H9 (cell line): Measurements from ENCODE around the gene DESI2. TPM values are rescaled to one million over a fixed set of nuclear protein-coding genes. Genes with fewer than 3 reads are reported as not detected.

Experiments
- DNase-seq: peaks from one replicate; pipeline ENCODE4 v3.0.0-alpha.2; 2017
- H2AFZ ChIP-seq: one replicate; pipeline ENCODE4 v1.6.1; 2013; ENCODE audit warnings: mild to moderate bottlenecking, low read length, control low read depth, moderate library complexity
- H2AK5ac ChIP-seq: 2 replicates; pipeline ENCODE4 v1.6.1; 2013; ENCODE audit warnings: low read length, control low read depth, mixed read lengths; ENCODE audit not compliant: insufficient read length
- H2BK120ac ChIP-seq: one replicate; pipeline ENCODE4 v1.6.1; 2013; ENCODE audit warnings: low read depth, mild to moderate bottlenecking, low read length, control low read depth, inconsistent platforms; ENCODE audit not compliant: poor library complexity, severe bottlenecking
- H2BK12ac ChIP-seq: 2 replicates; pipeline ENCODE4 v1.6.1; 2013; ENCODE audit warnings: low read length, control low read depth, mixed read lengths, low read depth; ENCODE audit not compliant: insufficient read length
- H2BK15ac ChIP-seq: 2 replicates; pipeline ENCODE4 v1.6.1; 2013; ENCODE audit warnings: low read depth, low read length, control low read depth
- H2BK20ac ChIP-seq: one replicate; pipeline ENCODE4 v1.6.1; 2013; ENCODE audit warnings: low read depth, mild to moderate bottlenecking, low read length, control low read depth, inconsistent platforms; ENCODE audit not compliant: poor library complexity, severe bottlenecking
- H2BK5ac ChIP-seq: 2 replicates; pipeline ENCODE4 v1.6.1; 2013; ENCODE audit warnings: low read length, control low read depth, mixed read lengths; ENCODE audit not compliant: insufficient read length
- H3K14ac ChIP-seq: 2 replicates; pipeline ENCODE4 v1.6.1; 2013; ENCODE audit warnings: low read length, control low read depth; ENCODE audit not compliant: insufficient read depth
- H3K18ac ChIP-seq: 2 replicates; pipeline ENCODE4 v1.6.1; 2013; ENCODE audit warnings: low read depth, mild to moderate bottlenecking, mixed read lengths, low read length, control low read depth; ENCODE audit not compliant: insufficient read length
- H3K23ac ChIP-seq: 2 replicates; pipeline ENCODE4 v1.6.1; 2013; ENCODE audit warnings: low read length, control low read depth, mixed read lengths, low read depth; ENCODE audit not compliant: insufficient read length
- H3K23me2 ChIP-seq: 2 replicates; pipeline ENCODE4 v1.6.1; 2013; ENCODE audit warnings: low read depth, mild to moderate bottlenecking, mixed read lengths, low read length, control low read depth; ENCODE audit not compliant: insufficient read length, poor library complexity, severe bottlenecking
- H3K27ac ChIP-seq: 2 replicates; pipeline ENCODE4 v1.5.1; 2013; ENCODE audit warnings: low read length, control low read depth, mixed read lengths, low read depth; ENCODE audit not compliant: insufficient read length
- H3K27me3 ChIP-seq: 2 replicates; pipeline ENCODE4 v1.6.1; 2013; ENCODE audit warnings: low read length, control low read depth, inconsistent platforms; ENCODE audit not compliant: insufficient read depth
- H3K4ac ChIP-seq: 2 replicates; pipeline ENCODE4 v1.6.1; 2013; ENCODE audit warnings: low read depth, mild to moderate bottlenecking, control low read depth, inconsistent platforms, low read length, moderate library complexity
- H3K4me1 ChIP-seq: 2 replicates; pipeline ENCODE4 v1.6.1; 2013; ENCODE audit warnings: low read length, control low read depth, inconsistent platforms; ENCODE audit not compliant: insufficient read depth
- H3K4me2 ChIP-seq: 2 replicates; pipeline ENCODE4 v1.6.1; 2013; ENCODE audit warnings: low read length, control low read depth, mixed read lengths; ENCODE audit not compliant: insufficient read length, insufficient read depth
- H3K56ac ChIP-seq: 2 replicates; pipeline ENCODE4 v1.6.1; 2013; ENCODE audit warnings: low read depth, mild to moderate bottlenecking, mixed read lengths, low read length, control low read depth; ENCODE audit not compliant: insufficient read length
- H3K79me1 ChIP-seq: 2 replicates; pipeline ENCODE4 v1.6.1; 2013; ENCODE audit warnings: low read depth, mild to moderate bottlenecking, moderate library complexity, low read length, control low read depth, inconsistent platforms; ENCODE audit not compliant: insufficient read depth, poor library complexity, severe bottlenecking
- H3K79me2 ChIP-seq: 2 replicates; pipeline ENCODE4 v1.6.1; 2013; ENCODE audit warnings: low read length, control low read depth, inconsistent platforms; ENCODE audit not compliant: insufficient read depth
- H3K9ac ChIP-seq: 2 replicates; pipeline ENCODE4 v1.6.1; 2013; ENCODE audit warnings: low read length, control low read depth, mixed read lengths; ENCODE audit not compliant: insufficient read length; ENCODE audit errors: extremely low read depth
- H3K9me3 ChIP-seq: one replicate; pipeline ENCODE4 v1.6.1; 2013; ENCODE audit warnings: low read depth, low read length, inconsistent platforms; ENCODE audit not compliant: control insufficient read depth
- H3T11ph ChIP-seq: one replicate; pipeline ENCODE4 v1.6.1; 2013; ENCODE audit warnings: mild to moderate bottlenecking, low read length, control low read depth, inconsistent platforms
- H4K20me1 ChIP-seq: one replicate; pipeline ENCODE4 v1.6.1; 2013; ENCODE audit not compliant: control insufficient read depth, insufficient read length, insufficient read depth
- H4K5ac ChIP-seq: 2 replicates; pipeline ENCODE4 v1.6.1; 2013; ENCODE audit warnings: low read depth, mild to moderate bottlenecking, mixed read lengths, low read length, control low read depth; ENCODE audit not compliant: insufficient read length
- H4K8ac ChIP-seq: replicated peaks from 2 replicates; pipeline ENCODE4 v1.6.1; 2013; ENCODE audit warnings: low read length, control low read depth, mixed read lengths, low read depth; ENCODE audit not compliant: insufficient read length
- H4K91ac ChIP-seq: 2 replicates; pipeline ENCODE4 v1.6.1; 2013; ENCODE audit warnings: low read depth, mild to moderate bottlenecking, moderate library complexity, mixed read lengths, low read length, control low read depth; ENCODE audit not compliant: insufficient read length
- H3K27ac Mint-ChIP-seq, 3 experiments: 2 replicates in 2 of 3; 3 replicates in 1 of 3; pipeline ENCODE4 v1.8.0; 2020 to 2021; ENCODE audit warnings: mixed read lengths in 3 of 3, mild to moderate bottlenecking in 1 of 3, moderate library complexity in 1 of 3
- H3K27me3 Mint-ChIP-seq: 2 replicates; pipeline ENCODE4 v1.8.0; 2021; ENCODE audit warnings: low read depth, mild to moderate bottlenecking, moderate library complexity, mixed read lengths
- H3K36me3 Mint-ChIP-seq, 3 experiments: 2 replicates in 2 of 3; 3 replicates in 1 of 3; pipeline ENCODE4 v1.8.0; 2020 to 2021; ENCODE audit warnings: low read depth in 3 of 3, mixed read lengths in 3 of 3; ENCODE audit not compliant: insufficient read depth in 1 of 3
- H3K4me1 Mint-ChIP-seq, 2 experiments: 2 replicates each; pipeline ENCODE4 v1.8.0; 2020; ENCODE audit warnings: mixed read lengths in 2 of 2
- H3K4me3 Mint-ChIP-seq, 2 experiments: 2 replicates in 1 of 2; 3 replicates in 1 of 2; pipeline ENCODE4 v1.8.0; 2020 to 2021; ENCODE audit warnings: mild to moderate bottlenecking in 2 of 2, mixed read lengths in 2 of 2, moderate library complexity in 1 of 2
- H3K9me3 Mint-ChIP-seq, 2 experiments: 2 replicates in 1 of 2; 3 replicates in 1 of 2; pipeline ENCODE4 v1.8.0; 2020; ENCODE audit warnings: mild to moderate bottlenecking in 2 of 2, mixed read lengths in 2 of 2, moderate library complexity in 1 of 2
- CTCF ChIP-seq: fragments of 200-600 bp; sonication (generic); conservative IDR thresholded peaks from 3 replicates; pipeline ENCODE4 v1.8.0; 2021; ENCODE audit warnings: antibody characterized with exemption, mild to moderate bottlenecking
- WGBS: extraction: QIAGEN DNeasy Blood & Tissue Kit; methylation state at CpG from one replicate; pipeline ENCODE4 v1.1.7; 2013; ENCODE audit warnings: missing lambda C conversion rate, low lambda C conversion rate, mixed read lengths; ENCODE audit not compliant: insufficient read length; ENCODE audit errors: extremely low coverage; 5-methylcytosine and 5-hydroxymethylcytosine counted together
- total RNA-seq: library from RNA; stranded (reverse); gene quantifications from 2 replicates; pipeline ENCODE4 v1.2.1, GENCODE V29; 2021

Gene DESI2
- total RNA-seq, 1 experiment from 2014 or later, result 89.9 TPM

- H3K79me2 ChIP-seq, result no peaks in the 10 kb centered on the region
- no peak overlapping the region for H3K27ac ChIP-seq
- H3K4me3 Mint-ChIP-seq, result no peak overlapping the region
- H3K18ac ChIP-seq, result no peak overlapping the region
- H3K4me2 ChIP-seq, result no peak overlapping the region
- no peak overlapping the region for H3K23ac ChIP-seq
- H4K91ac ChIP-seq, result no peak overlapping the region
- H3K27me3 ChIP-seq, result no peaks in the 10 kb centered on the region
- no peak overlapping the region for H2BK15ac ChIP-seq
- H2BK20ac ChIP-seq, result no peak overlapping the region
- no peak overlapping the region for H3K14ac ChIP-seq
- no peak overlapping the region for H2BK12ac ChIP-seq
- no peak overlapping the region for H3K56ac ChIP-seq
- no peak overlapping the region for H2BK5ac ChIP-seq
- no peak overlapping the region for H3T11ph ChIP-seq
- no peaks in the 10 kb centered on the region for H3K36me3 Mint-ChIP-seq
- no peak for TF ChIP-seq CTCF
- no peaks in the 10 kb centered on the region for H3K79me1 ChIP-seq
- no peak overlapping the region for H3K27ac Mint-ChIP-seq
- H4K8ac ChIP-seq, result no peak overlapping the region
- WGBS, result no CpG with 5 or more reads among the region's 11 CpGs
- H3K23me2 ChIP-seq, result peaks cover 4% of the 10 kb centered on the region
- no peak overlapping the region for H2AFZ ChIP-seq
- no peaks in the 10 kb centered on the region for H3K9me3 ChIP-seq
- H3K4ac ChIP-seq, result no peak overlapping the region
- no peaks in the 10 kb centered on the region; a peak in 1 of 5 replicates for H3K9me3 Mint-ChIP-seq
- peaks cover 30 to 31% of the 10 kb centered on the region in 2 experiments for H3K4me1 Mint-ChIP-seq
- no peak overlapping the region for H2BK120ac ChIP-seq
- peaks cover 4% of the 10 kb centered on the region; the same call in 1 of the 2 replicates for H3K4me1 ChIP-seq
- no peak for DNase-seq
- no peaks in the 10 kb centered on the region for H4K20me1 ChIP-seq
- no peak overlapping the region for H2AK5ac ChIP-seq
- H3K9ac ChIP-seq, result no peak overlapping the region
- H3K27me3 Mint-ChIP-seq, result peaks cover 30% of the 10 kb centered on the region
- no peak overlapping the region for H4K5ac ChIP-seq
Measured at GRCh38 chr1:244727871-244728474, 75.0 kb downstream of the DESI2 start.
